Lung (tissue), 12 donors: Measurements from ENCODE around the gene TTYH3. TPM values are rescaled to one million over a fixed set of nuclear protein-coding genes. Genes with fewer than 3 reads are reported as not detected.
A peak's percentile ranks its signal among the peaks of the same experiment; 100 is the strongest.

Experiments used
- ATAC-seq: fragments of 200-7000 bp; cut with Tn5 transposase; one replicate; pipeline ENCODE4 v1.9.1; 2020; ENCODE audit warnings: moderate number of reproducible peaks; ENCODE audit not compliant: insufficient read depth, low FRiP score
- DNase-seq, 3 donors: peaks; one replicate each; pipeline ENCODE4 v3.0.0-alpha.2; 2013 to 2017
- H3K27ac ChIP-seq, 2 donors: one replicate each; pipeline ENCODE4 v1.5.1; 2013; ENCODE audit warnings: mild to moderate bottlenecking in 2 of 2, moderate library complexity in 2 of 2, control low read depth in 1 of 2, inconsistent platforms in 1 of 2, low read depth in 1 of 2, low read length in 1 of 2
- H3K27me3 ChIP-seq, 3 donors: one replicate each; pipeline ENCODE4 v1.5.1; 2013; ENCODE audit warnings: low read length in 2 of 3; ENCODE audit not compliant: control insufficient read depth in 3 of 3, insufficient read depth in 3 of 3
- H3K36me3 ChIP-seq, 4 donors: one replicate each; pipeline ENCODE4 v1.5.1; 2013; ENCODE audit warnings: low read length in 4 of 4, mild to moderate bottlenecking in 1 of 4, moderate library complexity in 1 of 4; ENCODE audit not compliant: control insufficient read depth in 4 of 4, insufficient read depth in 4 of 4
- H3K4me1 ChIP-seq, 5 donors: one replicate each; pipeline ENCODE4 v1.5.1; 2013; ENCODE audit warnings: low read length in 5 of 5, mild to moderate bottlenecking in 2 of 5, moderate library complexity in 1 of 5; ENCODE audit not compliant: control insufficient read depth in 5 of 5, insufficient read depth in 5 of 5
- H3K4me3 ChIP-seq: one replicate; pipeline ENCODE4 v1.5.1; 2013; ENCODE audit warnings: mild to moderate bottlenecking, control low read depth, moderate library complexity
- H3K9ac ChIP-seq, 2 donors: one replicate each; pipeline ENCODE4 v1.5.1; 2013; ENCODE audit warnings: low read length in 2 of 2, control low read depth in 1 of 2; ENCODE audit not compliant: insufficient read depth in 1 of 2
- H3K9me3 ChIP-seq, 4 donors: one replicate each; pipeline ENCODE4 v1.5.1; 2013; ENCODE audit warnings: low read length in 3 of 4, mild to moderate bottlenecking in 1 of 4, moderate library complexity in 1 of 4; ENCODE audit not compliant: control insufficient read depth in 4 of 4, insufficient read depth in 3 of 4
- CTCF ChIP-seq: IDR thresholded peaks from 2 replicates; pipeline ENCODE4 v1.5.1; 2012; ENCODE audit warnings: mild to moderate bottlenecking; ENCODE audit errors: control extremely low read depth, extremely low read depth
- WGBS, 2 donors: extraction: QIAGEN DNeasy Blood & Tissue Kit; methylation state at CpG; one replicate each; pipeline ENCODE4 v1.1.7; 2013; 5-methylcytosine and 5-hydroxymethylcytosine counted together
- polyA plus RNA-seq, 2 donors: library from polyadenylated mRNA; stranded (reverse); fragments of 200-250 nt; gene quantifications; one replicate each; pipeline ENCODE4 v1.2.1, GENCODE V29; 2013
- total RNA-seq, 2 donors: library from RNA; depleted of rRNA in 1 of 2; stranded (reverse); fragments of >200 nt in 1 of 2; gene quantifications; one replicate each; pipeline ENCODE4 v1.2.1, GENCODE V29; 2014 to 2021
- donor health status: control.
- donor health status: control.
- donor health status: Bipolar disorder and iron deficiency.
- donor health status: healthy.
- donor health status: DM: yes; HTN: yes; CAD: no.

TTYH3 gene
- total and polyA plus RNA-seq, 4 donors: 14.3 to 74.0 (median 55.8) TPM

GRCh38 chr7:2701832-2702593, 70.2 kb downstream of the TTYH3 start:
- no peak overlapping the region for H3K27ac ChIP-seq
- WGBS, 2 donors: 70 to 82% methylated on average over 12 of the region's 12 CpGs

DNA sequence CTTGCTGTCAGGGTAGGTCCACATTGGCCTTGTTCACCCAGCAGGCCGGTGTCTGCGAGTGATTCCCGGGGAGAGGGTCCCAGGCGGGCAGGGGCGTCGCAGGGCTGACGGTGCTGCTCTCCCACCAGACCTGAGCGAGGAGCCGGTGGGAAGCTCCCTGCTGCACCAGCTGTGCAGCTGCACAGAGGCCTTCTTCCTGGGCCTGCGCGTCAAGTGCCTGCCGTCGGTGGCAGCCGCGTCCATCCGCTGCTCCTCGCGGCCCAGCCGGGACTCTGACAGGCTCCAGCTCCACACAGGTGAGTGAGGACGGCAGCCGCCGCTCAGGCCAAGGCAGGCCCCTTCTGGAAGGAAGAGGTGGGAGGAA, 70.8 kb downstream of the TTYH3 start:
- 85 to 92% methylated on average over 21 to 22 of the region's 22 CpGs for WGBS, 2 donors
- Histone ChIP-seq H3K9me3 (no peaks in the 10 kb centered on the region), H3K9ac (no peak overlapping the region), H3K4me3 (no peak overlapping the region), H3K27me3 (peaks cover 0 to 5% (median 3%) of the 10 kb centered on the region in 3 donors), H3K4me1 (peaks cover 0 to 7% (median 0%) of the 10 kb centered on the region in 5 donors), H3K27ac (no peak overlapping the region), H3K36me3 (no peaks in the 10 kb centered on the region)
- TF ChIP-seq CTCF: no peak
- ATAC-seq: no peak
- DNase-seq: no peak

More at GRCh38 chr7:2701832-2702593, 70.2 kb downstream of the TTYH3 start:
- Histone ChIP-seq H3K9me3 (no peaks in the 10 kb centered on the region), H3K4me3 (no peak overlapping the region), H3K9ac (no peak overlapping the region), H3K4me1 (peaks cover 0 to 3% (median 0%) of the 10 kb centered on the region in 5 donors), H3K36me3 (no peaks in the 10 kb centered on the region), H3K27me3 (peaks cover 0 to 5% (median 3%) of the 10 kb centered on the region in 3 donors)
- TF ChIP-seq CTCF: no peak
- DNase-seq: peak in 2 of 3 donors; percentile 45 to 54
- ATAC-seq: peak; percentile 22

DNA sequence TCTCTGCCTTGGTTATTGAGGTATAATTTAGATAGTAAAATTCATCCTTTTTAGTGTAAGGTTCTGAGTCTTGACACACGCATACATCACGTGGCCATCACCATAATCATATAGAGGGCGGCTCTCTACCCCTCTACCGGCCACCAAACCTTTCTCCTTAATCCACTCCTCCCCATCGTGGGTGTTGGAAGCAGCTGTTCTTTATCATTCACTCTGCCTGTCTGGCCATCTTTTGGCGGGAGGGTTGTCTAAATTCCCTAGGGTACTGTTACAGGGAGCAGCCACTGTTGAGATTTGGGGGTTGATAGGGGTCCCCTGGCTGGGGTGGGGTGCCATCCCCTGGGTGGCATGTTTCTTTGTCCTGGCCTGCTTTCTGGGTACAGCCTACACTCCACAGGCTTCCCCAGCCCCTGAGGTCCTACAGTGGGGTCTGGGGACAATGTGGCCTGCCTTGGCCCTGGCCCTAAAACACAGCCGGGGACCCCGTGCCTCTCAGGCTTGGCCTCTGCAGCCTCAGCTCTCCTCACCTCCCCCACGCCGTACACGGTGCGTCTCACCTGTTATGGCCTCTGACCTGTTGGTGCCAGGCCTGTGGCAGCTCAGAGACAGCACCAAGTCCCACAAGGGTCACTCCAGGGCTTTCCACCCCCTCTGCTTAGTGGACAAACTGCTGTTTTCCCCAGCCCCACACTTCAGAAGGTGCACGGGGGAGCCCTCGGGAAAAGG, 73.7 kb downstream of the TTYH3 start:
- WGBS, 2 donors: 84 to 89% methylated on average over 14 of the region's 14 CpGs
- no peak overlapping the region for H3K4me3 ChIP-seq
- H3K9ac ChIP-seq: no peak overlapping the region
- H3K4me1 ChIP-seq: peaks cover 0 to 9% (median 0%) of the 10 kb centered on the region in 5 donors
- H3K27ac ChIP-seq: no peak overlapping the region
- TF ChIP-seq CTCF: no peak
- DNase-seq (no peak), ATAC-seq (no peak)
- H3K36me3 ChIP-seq: no peaks in the 10 kb centered on the region
- no peaks in the 10 kb centered on the region for H3K9me3 ChIP-seq
- H3K27me3 ChIP-seq: no peaks in the 10 kb centered on the region
